B cell (primary cell): ENCODE measurements around the gene IGBP1. TPM values are rescaled to one million over a fixed set of nuclear protein-coding genes. Genes with fewer than 3 reads are reported as not detected.
A peak's percentile ranks its signal among the peaks of the same experiment; 100 is the strongest.

ENCODE experiments used
- ATAC-seq: fragments of 200-7000 bp; cut with Tn5 transposase; one replicate; pipeline ENCODE4 v1.10.0; 2021; ENCODE audit warnings: low read depth, mild to moderate bottlenecking, moderate number of reproducible peaks, moderate library complexity
- CTCF ChIA-PET: fragments of 350-600 bp; sonication (Branson Sonifier 250); formaldehyde crosslinking; loops from one replicate; lab custom pipeline; 2021; ENCODE audit warnings: antibody characterized with exemption, inconsistent platforms; lab: Charles Lee
- POLR2A ChIA-PET: fragments of 350-600 bp; sonication (Branson Sonifier 250); formaldehyde crosslinking; loops from one replicate; lab custom pipeline; 2021; ENCODE audit warnings: antibody characterized with exemption; lab: Charles Lee
- DNase-seq: peaks from one replicate; pipeline ENCODE4 v3.0.0; 2013
- H2AFZ ChIP-seq: 2 replicates; pipeline ENCODE4 v1.6.1; 2012; ENCODE audit warnings: mild to moderate bottlenecking, low read depth, low read length; ENCODE audit not compliant: insufficient read depth, poor library complexity, severe bottlenecking
- H3K27ac ChIP-seq, 2 donors: 1 replicate in 1 of 2; 2 replicates in 1 of 2; pipeline ENCODE4 v1.5.1; 2012 to 2013; ENCODE audit warnings: low read length in 2 of 2, mild to moderate bottlenecking in 2 of 2, moderate library complexity in 1 of 2
- H3K27me3 ChIP-seq, 4 experiments: fragments of 200-600 bp in 1 of 4; sonication (generic) in 1 of 4; replicated peaks in 1 of 4; 1 replicate in 2 of 4; 2 replicates in 2 of 4; pipeline versions ENCODE4 v1.6.1 to v1.7.0; 2013 to 2016; ENCODE audit warnings: low read length in 3 of 4, mild to moderate bottlenecking in 2 of 4, mixed read lengths in 1 of 4, moderate library complexity in 1 of 4; ENCODE audit not compliant: insufficient read depth in 4 of 4, control insufficient read depth in 3 of 4; ENCODE audit errors: control extremely low read depth in 1 of 4
- H3K36me3 ChIP-seq, 2 experiments: replicated peaks in 1 of 2; 1 replicate in 1 of 2; 2 replicates in 1 of 2; pipeline versions ENCODE4 v1.6.1 to v1.7.1; 2013; ENCODE audit warnings: low read length in 1 of 2; ENCODE audit not compliant: insufficient read depth in 2 of 2, control insufficient read depth in 1 of 2; ENCODE audit errors: control extremely low read depth in 1 of 2, extremely low read depth in 1 of 2
- H3K4me1 ChIP-seq, 2 donors: fragments of 200-600 bp in 1 of 2; sonication (generic) in 1 of 2; 1 replicate in 1 of 2; 2 replicates in 1 of 2; pipeline versions ENCODE4 v1.5.1 to v1.6.1; 2013 to 2017; ENCODE audit warnings: low read length in 2 of 2; ENCODE audit not compliant: control insufficient read depth in 2 of 2, insufficient read depth in 2 of 2
- H3K4me2 ChIP-seq: replicated peaks from 2 replicates; pipeline ENCODE3; 2012; ENCODE audit warnings: mild to moderate bottlenecking, low read depth, low read length; ENCODE audit not compliant: poor library complexity, severe bottlenecking
- H3K4me3 ChIP-seq, 5 experiments: fragments of 200-600 bp in 1 of 5; sonication (generic) in 1 of 5; 1 replicate in 3 of 5; 2 replicates in 2 of 5; pipeline versions ENCODE4 v1.5.1 to v1.7.0; 2011 to 2016; ENCODE audit warnings: low read length in 4 of 5, mild to moderate bottlenecking in 4 of 5, low read depth in 2 of 5, control low read depth in 1 of 5, moderate library complexity in 1 of 5; ENCODE audit not compliant: insufficient read depth in 1 of 5; ENCODE audit errors: control extremely low read depth in 1 of 5, extremely low read depth in 1 of 5
- H3K79me2 ChIP-seq: fragments of 200-600 bp; sonication (generic); one replicate; pipeline ENCODE4 v1.6.0; 2016; ENCODE audit warnings: low read length; ENCODE audit not compliant: control insufficient read depth, insufficient read depth
- H3K9ac ChIP-seq: fragments of 200-600 bp; sonication (generic); 2 replicates; pipeline ENCODE4 v1.6.1; 2017; ENCODE audit warnings: mild to moderate bottlenecking, low read length, moderate library complexity
- H3K9me3 ChIP-seq, 3 donors: one replicate each; pipeline versions ENCODE4 v1.6.1 to v1.7.1; 2013; ENCODE audit warnings: low read length in 2 of 3; ENCODE audit not compliant: control insufficient read depth in 2 of 3, insufficient read depth in 1 of 3; ENCODE audit errors: control extremely low read depth in 1 of 3
- H4K20me1 ChIP-seq: 2 replicates; pipeline ENCODE4 v1.6.0; 2012; ENCODE audit warnings: mild to moderate bottlenecking, low read length; ENCODE audit not compliant: insufficient read depth, control insufficient read depth, poor library complexity, severe bottlenecking
- H3K27ac Mint-ChIP-seq: one replicate; pipeline ENCODE4 v1.8.0; 2021; ENCODE audit warnings: mixed read lengths
- H3K27me3 Mint-ChIP-seq: one replicate; pipeline ENCODE4 v1.8.0; 2021; ENCODE audit warnings: mixed read lengths
- H3K4me1 Mint-ChIP-seq: one replicate; pipeline ENCODE4 v1.8.0; 2021; ENCODE audit warnings: mixed read lengths
- H3K4me3 Mint-ChIP-seq: one replicate; pipeline ENCODE4 v1.8.0; 2021; ENCODE audit warnings: mixed read lengths
- H3K9me3 Mint-ChIP-seq: one replicate; pipeline ENCODE4 v1.8.0; 2022; ENCODE audit warnings: mixed read lengths; ENCODE audit not compliant: insufficient read depth
- EZH2 ChIP-seq: IDR thresholded peaks from 2 replicates; pipeline ENCODE4 v1.6.1; 2012; ENCODE audit warnings: borderline replicate concordance, low read depth, mild to moderate bottlenecking, moderate library complexity, low read length; ENCODE audit not compliant: insufficient read depth, poor library complexity, severe bottlenecking
- WGBS: methylation state at CpG from one replicate; pipeline ENCODE4 v1.1.5; 2013; ENCODE audit warnings: missing lambda C conversion rate; ENCODE audit not compliant: insufficient coverage; 5-methylcytosine and 5-hydroxymethylcytosine counted together
- intact Hi-C: fragments of 100-400 bp; cut with micrococcal nuclease; formaldehyde crosslinking; loops from one replicate; pipeline ENCODE4 v1.10.0; 2022
- polyA plus RNA-seq: library from polyadenylated mRNA; depleted of rRNA; stranded (reverse); fragments of >200 nt; gene quantifications from 2 replicates; pipeline ENCODE4 v1.2.3, GENCODE V29; 2012
- total RNA-seq, 2 donors: library from RNA; stranded (reverse); fragments of 120-200 nt in 1 of 2; gene quantifications; 1 replicate in 1 of 2; 2 replicates in 1 of 2; pipeline versions ENCODE4 v1.2.3 to v1.2.4, GENCODE V29; 2013 to 2022
- TF ChIP-seq, protein P1 (sequence below): fragments of 200-600 bp; IDR thresholded peaks from one replicate; pipeline ENCODE4 v1.8.0; 2022; ENCODE audit warnings: antibody characterized with exemption, mild to moderate bottlenecking

IGBP1 gene
- total and polyA plus RNA-seq, 2 donors (not counting 1 experiment from before 2014, with no cell fraction given): 45.3 to 54.7 TPM

DNA sequence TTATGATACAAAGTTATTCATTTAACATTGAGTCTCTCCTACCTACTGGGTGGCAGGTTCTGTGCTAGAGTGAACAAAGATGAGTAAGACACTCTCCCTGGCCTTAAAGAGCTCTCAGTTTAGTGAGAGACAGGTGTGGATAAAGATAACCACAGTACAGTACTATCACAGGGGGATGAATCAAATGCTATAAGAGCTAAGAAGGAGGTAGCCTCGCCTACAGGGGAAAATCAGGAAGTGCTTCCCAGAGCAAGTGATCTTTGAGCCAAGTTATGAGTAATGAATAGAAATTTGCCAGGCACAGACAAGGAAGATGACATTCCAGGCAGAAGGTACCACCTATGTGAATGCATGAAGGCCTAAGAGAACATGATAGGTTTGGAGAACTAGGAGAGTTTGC lies 3.4 kb upstream of the IGBP1 start:
- H3K4me2 ChIP-seq: no peak overlapping the region
- no peak overlapping the region for H3K27ac Mint-ChIP-seq
- H3K79me2 ChIP-seq: peaks cover 10% of the 10 kb centered on the region
- H3K9ac ChIP-seq: no peak overlapping the region
- no CpG with 5 or more reads among the region's 1 CpG for WGBS
- DNase-seq (no peak), ATAC-seq (no peak)
- intact Hi-C loops: loop anchor here (5.0 to 10.0 kb wide), 4 partner anchors 155 to 1405 kb away; partner anchors contain the start of genes OGT, PDZD11, PJA1 and RAB41
- POLR2A ChIA-PET: no interaction called here
- H3K4me1 ChIP-seq: peaks cover 7% of the 10 kb centered on the region in 2 donors
- H3K27me3 Mint-ChIP-seq: no peaks in the 10 kb centered on the region
- CTCF ChIA-PET: interaction anchor here (1.4 kb wide), 1 partner anchor 32 kb away, joined by 4 read pairs; no protein-coding TSS in a partner anchor
- no peaks in the 10 kb centered on the region for H3K9me3 ChIP-seq
- no peak for TF ChIP-seq EZH2
- TF ChIP-seq, protein P1, sequence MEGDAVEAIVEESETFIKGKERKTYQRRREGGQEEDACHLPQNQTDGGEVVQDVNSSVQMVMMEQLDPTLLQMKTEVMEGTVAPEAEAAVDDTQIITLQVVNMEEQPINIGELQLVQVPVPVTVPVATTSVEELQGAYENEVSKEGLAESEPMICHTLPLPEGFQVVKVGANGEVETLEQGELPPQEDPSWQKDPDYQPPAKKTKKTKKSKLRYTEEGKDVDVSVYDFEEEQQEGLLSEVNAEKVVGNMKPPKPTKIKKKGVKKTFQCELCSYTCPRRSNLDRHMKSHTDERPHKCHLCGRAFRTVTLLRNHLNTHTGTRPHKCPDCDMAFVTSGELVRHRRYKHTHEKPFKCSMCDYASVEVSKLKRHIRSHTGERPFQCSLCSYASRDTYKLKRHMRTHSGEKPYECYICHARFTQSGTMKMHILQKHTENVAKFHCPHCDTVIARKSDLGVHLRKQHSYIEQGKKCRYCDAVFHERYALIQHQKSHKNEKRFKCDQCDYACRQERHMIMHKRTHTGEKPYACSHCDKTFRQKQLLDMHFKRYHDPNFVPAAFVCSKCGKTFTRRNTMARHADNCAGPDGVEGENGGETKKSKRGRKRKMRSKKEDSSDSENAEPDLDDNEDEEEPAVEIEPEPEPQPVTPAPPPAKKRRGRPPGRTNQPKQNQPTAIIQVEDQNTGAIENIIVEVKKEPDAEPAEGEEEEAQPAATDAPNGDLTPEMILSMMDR: no peak
- no peaks in the 10 kb centered on the region for H4K20me1 ChIP-seq
- H2AFZ ChIP-seq: no peak overlapping the region
- H3K4me1 Mint-ChIP-seq: peaks cover 15% of the 10 kb centered on the region
- no peaks in the 10 kb centered on the region for H3K27me3 ChIP-seq
- no peak overlapping the region for H3K4me3 ChIP-seq
- no peaks in the 10 kb centered on the region for H3K9me3 Mint-ChIP-seq
- H3K36me3 ChIP-seq: no peaks in the 10 kb centered on the region
- no peak overlapping the region for H3K4me3 Mint-ChIP-seq
- no peak overlapping the region for H3K27ac ChIP-seq

DNA sequence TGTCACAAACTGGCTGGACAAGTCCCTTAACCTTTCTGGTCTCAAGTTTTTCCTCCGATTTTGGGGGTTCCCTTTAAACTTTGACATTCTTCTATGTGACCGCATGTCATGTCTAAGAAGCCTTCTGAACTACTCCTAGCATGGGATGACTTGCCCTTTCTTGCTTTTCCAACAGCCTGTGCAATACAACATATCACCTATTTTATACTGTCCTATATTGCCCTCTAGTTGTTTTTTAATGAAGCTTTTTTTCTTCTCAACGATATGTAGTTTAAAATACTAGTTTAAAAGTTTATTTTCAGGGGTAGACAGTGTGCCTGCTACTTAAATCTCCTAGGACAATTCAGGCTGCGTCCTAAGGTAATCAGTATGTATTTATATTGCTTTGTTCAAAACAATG lies 1.0 kb upstream of the IGBP1 start:
- H3K27ac Mint-ChIP-seq: no peak overlapping the region
- ATAC-seq: no peak
- H3K27me3 Mint-ChIP-seq: no peaks in the 10 kb centered on the region
- Histone ChIP-seq H3K27me3 (no peaks in the 10 kb centered on the region), H2AFZ (peak overlapping the region; percentile 26), H3K4me1 (peaks cover 16% of the 10 kb centered on the region in 2 donors), H4K20me1 (no peaks in the 10 kb centered on the region), H3K79me2 (peaks cover 19% of the 10 kb centered on the region), H3K9me3 (no peaks in the 10 kb centered on the region), H3K36me3 (peaks cover 0 to 10% of the 10 kb centered on the region in 2 experiments), H3K27ac (no peak overlapping the region), H3K4me3 (no peak overlapping the region), H3K4me2 (peak overlapping the region; percentile 80), H3K9ac (no peak overlapping the region)
- intact Hi-C loops: loop anchor here (5.0 to 10.0 kb wide), 4 partner anchors 153 to 1403 kb away; partner anchors contain the start of genes OGT, PDZD11, PJA1 and RAB41
- H3K9me3 Mint-ChIP-seq: no peaks in the 10 kb centered on the region
- no peak for DNase-seq
- ChIA-PET POLR2A (interaction anchor here (1.2 kb wide), 1 partner anchor 1303 kb away, joined by 3 read pairs; the partner anchor contains the start of gene EFNB1), CTCF (interaction anchor here (0.7 kb wide), 1 partner anchor 1110 kb away, joined by 4 read pairs; no protein-coding TSS in a partner anchor)
- TF ChIP-seq, protein P1: no peak
- no peak for TF ChIP-seq EZH2
- whole genome bisulfite sequencing: 60% methylated on average over 2 of the region's 4 CpGs
- H3K4me1 Mint-ChIP-seq: peaks cover 27% of the 10 kb centered on the region
- peak overlapping the region; percentile 19 for H3K4me3 Mint-ChIP-seq
